ENCODE measurements around the gene TTC7B. TPM values are rescaled to one million over a fixed set of nuclear protein-coding genes. Genes with fewer than 3 reads are reported as not detected.

The TTC7B gene
- total and polyA plus RNA-seq, 2 of the 8 experiments (the other 6 are each of a cell fraction or from before 2014, with no cell fraction given): 23.7 to 34.0 TPM

GRCh38 chr14:90663140-90663539 is 153.1 kb downstream of the TTC7B start:
- WGBS, 2 experiments (ENCODE audit: extremely low coverage in 1 of 2, insufficient coverage in 1 of 2, insufficient read length in 1 of 2, insufficient replicate concordance in 2 of 2, low coverage in 1 of 2, low lambda C conversion rate in 2 of 2, missing lambda C conversion rate in 1 of 2): 86% methylated on average over 5 of the region's 5 CpGs; no CpG with 5 or more reads in 1 of the 2 experiments
- H2AK5ac ChIP-seq (ENCODE audit: low read depth, low read length): 0 out of 2 replicates have a peak overlapping the region, but pooled peaks have one; percentile 47
- TF ChIP-seq SUZ12 (IDR thresholded peaks at IDR 0.05; ENCODE audit: low read length) (no peak), CEBPB (IDR thresholded peaks at IDR 0.05; ENCODE audit: low read depth, low read length) (no peak), ATF3 (IDR thresholded peaks at IDR 0.05; ENCODE audit: insufficient read depth, low read depth, low read length) (no peak), YY1 (IDR thresholded peaks at IDR 0.05; ENCODE audit: low read depth, low read length) (no peak), JUND (IDR thresholded peaks at IDR 0.05; ENCODE audit: low read length) (no peak), JUN (IDR thresholded peaks at IDR 0.05; ENCODE audit: low read depth, low read length) (no peak), PHF8 (conservative IDR thresholded peaks at IDR 0.05; ENCODE audit: low read depth, low read length) (no peak)

More at GRCh38 chr14:90663140-90663539, 153.1 kb downstream of the TTC7B start:
- Histone ChIP-seq H3K79me1 (ENCODE audit: low read depth, low read length) (no peaks in the 10 kb centered on the region), H3K79me2 (ENCODE audit: control insufficient read depth in 1 of 2, insufficient read depth in 2 of 2, low read length in 2 of 2) (no peaks in the 10 kb centered on the region), H2BK120ac (replicated peaks; ENCODE audit: low read depth, low read length) (no peak overlapping the region), H2AFZ (ENCODE audit: low read length) (no peak overlapping the region), H2BK5ac (ENCODE audit: low read depth, low read length) (no peak overlapping the region), H4K5ac (ENCODE audit: insufficient read length, low read depth, low read length) (no peak overlapping the region), H2BK20ac (ENCODE audit: low read length) (no peak overlapping the region), H3K56ac (replicated peaks; ENCODE audit: insufficient read length, low read depth, low read length) (no peak overlapping the region), H3K4me3 (ENCODE audit: extremely low read depth in 1 of 4, insufficient read depth in 2 of 4, low read depth in 3 of 4, low read length in 4 of 4) (no peak overlapping the region), H3K18ac (ENCODE audit: extremely low read depth, low read length) (no peak overlapping the region), H3K27ac (ENCODE audit: low read depth, low read length) (no peak overlapping the region), H2BK15ac (ENCODE audit: low read length) (no peak overlapping the region), H4K91ac (replicated peaks; ENCODE audit: insufficient read length, low read length) (no peak overlapping the region), H3K4me1 (replicated peaks in 1 of 4; ENCODE audit: control insufficient read depth in 3 of 4, insufficient read depth in 4 of 4, low read length in 3 of 4) (peaks cover 6 to 12% (median 9%) of the 10 kb centered on the region in 4 experiments), H3K4ac (replicated peaks; ENCODE audit: insufficient read length, low read depth, low read length) (no peak overlapping the region), H3K4me2 (ENCODE audit: insufficient read depth in 1 of 2, low read depth in 2 of 2, low read length in 2 of 2) (no peak overlapping the region), H3K9me3 (ENCODE audit: insufficient read depth in 2 of 2, low read depth in 1 of 2, low read length in 1 of 2) (no peaks in the 10 kb centered on the region), H4K8ac (ENCODE audit: extremely low read depth, insufficient read depth, low read length) (no peak overlapping the region), H2BK12ac (ENCODE audit: low read depth, low read length) (no peak overlapping the region), H3K9ac (replicated peaks in 1 of 4; ENCODE audit: extremely low read depth in 1 of 4, low read depth in 3 of 4, low read length in 3 of 4) (no peak overlapping the region; a peak in 1 of 7 replicates), H3K23ac (ENCODE audit: insufficient read length) (no peak overlapping the region), H3K23me2 (ENCODE audit: low read depth, low read length) (no peaks in the 10 kb centered on the region; the same call in none of the 2 replicates), H3K27me3 (replicated peaks in 1 of 4; ENCODE audit: control insufficient read depth in 3 of 4, extremely low read depth in 1 of 4, insufficient read depth in 3 of 4, low read length in 3 of 4) (no peaks in the 10 kb centered on the region), H3K14ac (ENCODE audit: insufficient read length) (no peak overlapping the region), H4K20me1 (replicated peaks in 1 of 2; ENCODE audit: control insufficient read depth in 1 of 2, insufficient read depth in 2 of 2, low read length in 2 of 2) (no peaks in the 10 kb centered on the region), H3K36me3 (ENCODE audit: control insufficient read depth in 2 of 4, insufficient read depth in 4 of 4, low read length in 3 of 4) (no peaks in the 10 kb centered on the region)
- DNase-seq (ENCODE audit: low read depth in 1 of 2, low spot score in 2 of 2): no peak
- no peak for FAIRE-seq
- CTCF ChIA-PET (ENCODE audit: partially characterized antibody): interaction anchor here (1.2 to 2.0 kb wide), 4 partner anchors 10 to 153 kb away, joined by 5 to 7 read pairs (median 6); no protein-coding TSS in a partner anchor
- POLR2A ChIA-PET (ENCODE audit: partially characterized antibody): interaction anchor here (1.3 kb wide), 1 partner anchor 9 kb away, joined by 3 read pairs; no protein-coding TSS in a partner anchor
